GM12874 (cell line): ENCODE measurements around the gene PCYT2.
A peak's percentile ranks its signal among the peaks of the same experiment; 100 is the strongest.

Experiments used
- TF ChIP-seq, protein P1 (sequence below): IDR thresholded peaks from 2 replicates; pipeline ENCODE4 v1.5.1; 2011; ENCODE audit warnings: low read depth, mild to moderate bottlenecking, control low read depth, low read length, moderate library complexity; ENCODE audit not compliant: insufficient read depth

The PCYT2 gene

DNA sequence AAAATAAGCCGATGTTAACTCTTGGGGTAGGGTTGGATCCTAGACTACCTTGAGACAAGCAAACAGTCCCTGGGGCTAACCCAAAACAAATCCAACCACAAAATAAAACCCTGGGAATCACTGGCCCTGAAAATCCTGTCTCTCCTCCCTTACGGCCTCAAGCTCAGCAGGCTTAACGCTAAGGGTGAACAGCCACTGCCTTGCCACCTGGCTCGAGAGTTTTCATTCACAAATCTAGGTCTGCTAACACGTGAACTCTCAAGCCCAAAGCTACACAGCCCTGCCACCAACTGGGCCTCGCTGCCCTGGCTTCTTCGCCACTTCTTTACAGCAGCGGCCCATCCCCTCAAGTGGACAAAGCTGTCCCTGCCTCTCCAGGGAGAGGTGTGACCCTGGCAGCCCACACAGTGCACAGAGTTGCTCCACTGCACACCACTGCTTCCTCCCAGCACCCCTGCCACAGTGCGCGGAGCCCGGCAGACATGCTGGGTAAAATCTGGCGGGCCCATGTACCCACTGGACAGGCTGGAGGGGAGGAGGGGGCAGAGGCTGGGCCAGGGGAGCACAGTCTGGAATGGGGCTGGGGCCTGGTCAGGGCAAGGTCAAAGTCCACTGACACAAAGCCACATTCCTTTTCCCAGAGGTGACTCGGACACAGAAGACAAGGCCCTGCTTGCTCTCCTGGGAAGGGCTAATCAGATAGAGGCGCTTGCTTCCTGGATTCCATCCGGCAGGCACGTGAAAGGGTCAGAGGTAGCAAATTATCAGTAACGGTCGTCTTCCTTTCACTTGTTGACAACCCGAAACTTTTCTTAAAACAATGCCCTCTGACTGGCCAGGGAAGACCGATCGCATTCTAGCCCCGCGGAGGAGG is 996 bp downstream of the PCYT2 start:
- TF ChIP-seq, protein P1, sequence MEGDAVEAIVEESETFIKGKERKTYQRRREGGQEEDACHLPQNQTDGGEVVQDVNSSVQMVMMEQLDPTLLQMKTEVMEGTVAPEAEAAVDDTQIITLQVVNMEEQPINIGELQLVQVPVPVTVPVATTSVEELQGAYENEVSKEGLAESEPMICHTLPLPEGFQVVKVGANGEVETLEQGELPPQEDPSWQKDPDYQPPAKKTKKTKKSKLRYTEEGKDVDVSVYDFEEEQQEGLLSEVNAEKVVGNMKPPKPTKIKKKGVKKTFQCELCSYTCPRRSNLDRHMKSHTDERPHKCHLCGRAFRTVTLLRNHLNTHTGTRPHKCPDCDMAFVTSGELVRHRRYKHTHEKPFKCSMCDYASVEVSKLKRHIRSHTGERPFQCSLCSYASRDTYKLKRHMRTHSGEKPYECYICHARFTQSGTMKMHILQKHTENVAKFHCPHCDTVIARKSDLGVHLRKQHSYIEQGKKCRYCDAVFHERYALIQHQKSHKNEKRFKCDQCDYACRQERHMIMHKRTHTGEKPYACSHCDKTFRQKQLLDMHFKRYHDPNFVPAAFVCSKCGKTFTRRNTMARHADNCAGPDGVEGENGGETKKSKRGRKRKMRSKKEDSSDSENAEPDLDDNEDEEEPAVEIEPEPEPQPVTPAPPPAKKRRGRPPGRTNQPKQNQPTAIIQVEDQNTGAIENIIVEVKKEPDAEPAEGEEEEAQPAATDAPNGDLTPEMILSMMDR: no peak

DNA sequence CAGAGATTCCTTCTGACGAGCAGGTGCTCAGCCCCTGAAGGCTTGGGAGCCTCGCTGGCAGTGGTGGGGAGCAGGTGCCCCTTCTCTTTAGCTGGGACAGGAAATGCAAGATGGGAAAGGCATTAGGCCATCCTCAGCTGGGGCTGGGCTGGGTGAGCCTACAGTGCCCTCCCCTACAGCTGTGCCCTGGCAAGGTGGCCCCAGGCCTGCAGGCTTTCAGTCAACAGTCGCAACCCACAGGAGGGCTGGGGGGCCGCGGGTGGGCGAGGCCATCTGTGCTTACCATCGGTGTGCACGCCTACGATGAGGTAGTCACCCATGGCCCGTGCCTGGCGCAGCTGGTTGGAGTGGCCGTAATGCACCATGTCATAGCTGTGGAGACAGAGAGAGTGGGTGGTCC is 2.0 kb downstream of the PCYT2 start:
- TF ChIP-seq, protein P1: no peak

DNA sequence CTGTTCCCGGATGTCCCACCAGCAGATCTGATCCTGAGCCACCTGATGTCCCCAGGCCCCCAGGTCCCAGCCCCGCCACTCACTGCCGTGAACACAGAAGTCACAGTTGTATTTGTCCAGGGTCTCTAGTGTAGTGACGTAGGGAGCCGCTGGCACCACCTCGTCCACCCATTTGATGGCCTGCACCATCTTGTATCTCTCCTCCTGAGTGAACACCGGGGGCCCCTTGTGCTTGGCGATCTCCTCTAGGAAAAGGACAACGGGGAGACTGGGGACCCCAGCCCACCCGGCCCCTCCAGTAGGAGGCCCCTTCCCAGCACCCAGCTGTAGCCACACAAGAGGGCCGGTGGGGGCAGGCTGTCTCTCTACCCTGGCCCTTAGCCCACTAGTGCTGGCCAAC is 2.4 kb downstream of the PCYT2 start:
- TF ChIP-seq, protein P1: no peak

DNA sequence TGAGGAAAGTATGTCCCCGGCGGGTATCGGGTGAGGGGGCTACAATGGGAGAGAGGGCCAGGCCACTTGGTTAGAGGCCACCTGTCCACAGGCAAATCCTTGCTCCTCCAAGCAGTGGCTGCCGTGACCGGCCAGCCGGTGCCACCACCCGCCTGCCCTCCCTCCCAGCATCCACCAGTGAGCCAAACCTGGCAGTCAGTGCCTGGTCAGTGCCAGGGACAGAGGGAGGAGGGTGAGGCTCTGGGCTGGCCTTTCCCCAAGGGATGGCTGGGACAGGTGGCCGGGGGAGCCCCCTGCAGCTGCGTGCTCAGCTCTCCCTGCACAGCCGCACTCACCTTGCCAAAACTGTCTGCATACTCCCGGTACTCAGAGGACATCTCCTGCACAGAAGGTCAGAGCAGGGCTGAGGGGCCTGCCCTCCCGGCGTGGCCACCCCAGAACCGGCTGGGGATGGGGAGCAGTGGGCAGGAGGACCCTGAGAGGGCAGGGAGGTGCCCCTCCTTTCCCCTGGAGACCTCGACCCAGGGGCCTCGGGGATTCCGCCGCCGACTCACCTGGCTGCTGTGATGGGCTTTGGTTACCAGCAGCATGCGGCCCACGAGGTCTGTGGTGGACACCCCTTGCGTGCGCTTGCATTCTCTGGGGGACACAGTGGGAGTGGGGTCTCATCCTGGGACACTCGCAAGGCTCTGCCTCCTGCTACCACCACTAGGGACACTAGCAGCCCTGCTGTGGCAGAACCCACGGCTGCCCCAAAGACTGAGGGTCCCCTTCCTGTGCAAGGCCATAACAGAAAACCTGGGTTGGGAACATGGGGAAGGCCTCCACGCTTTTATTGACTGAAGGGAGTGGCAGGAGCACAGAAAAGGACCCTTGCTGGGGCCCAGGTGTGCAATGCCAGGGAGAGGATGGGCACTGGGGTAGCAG is 3.7 kb downstream of the PCYT2 start:
- TF ChIP-seq, protein P1: no peak

DNA sequence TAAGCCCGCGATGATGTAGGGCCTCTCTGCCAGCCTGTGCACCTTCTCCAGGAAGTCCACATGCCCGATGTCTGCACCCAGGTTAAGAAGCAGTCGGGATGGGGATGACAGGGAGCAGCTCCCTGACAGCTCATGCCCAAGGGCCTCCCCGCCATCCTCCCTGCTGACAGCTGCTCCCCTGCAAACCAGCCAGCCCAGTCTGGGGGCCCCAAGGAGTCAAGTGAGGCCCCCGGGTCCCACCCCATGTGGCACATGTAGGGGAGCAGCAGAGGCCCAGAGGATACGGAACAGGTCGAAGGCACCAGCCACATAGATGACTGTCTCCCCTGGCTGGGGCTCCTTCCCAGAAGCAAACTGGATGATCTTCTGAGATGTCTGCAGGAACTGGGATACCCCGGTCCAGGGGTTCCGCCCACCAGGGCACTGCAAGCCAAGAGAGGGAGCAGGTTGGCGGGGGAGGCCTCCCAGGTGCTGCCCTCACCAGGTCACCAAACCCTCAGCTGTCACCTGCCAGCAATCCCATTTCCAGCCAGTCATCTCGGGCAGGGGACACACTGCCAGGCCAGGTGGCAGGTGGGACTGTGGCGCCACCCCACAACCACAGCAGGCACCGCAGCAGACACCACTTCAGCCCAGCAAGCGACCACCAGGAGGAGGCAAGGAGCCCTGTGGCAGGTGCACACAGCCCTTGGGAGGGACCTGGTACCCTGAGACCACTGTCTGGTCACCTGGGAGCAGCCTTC is 4.6 kb downstream of the PCYT2 start:
- TF ChIP-seq, protein P1: 0 out of 2 replicates have a peak, but pooled peaks have one; percentile 24

DNA sequence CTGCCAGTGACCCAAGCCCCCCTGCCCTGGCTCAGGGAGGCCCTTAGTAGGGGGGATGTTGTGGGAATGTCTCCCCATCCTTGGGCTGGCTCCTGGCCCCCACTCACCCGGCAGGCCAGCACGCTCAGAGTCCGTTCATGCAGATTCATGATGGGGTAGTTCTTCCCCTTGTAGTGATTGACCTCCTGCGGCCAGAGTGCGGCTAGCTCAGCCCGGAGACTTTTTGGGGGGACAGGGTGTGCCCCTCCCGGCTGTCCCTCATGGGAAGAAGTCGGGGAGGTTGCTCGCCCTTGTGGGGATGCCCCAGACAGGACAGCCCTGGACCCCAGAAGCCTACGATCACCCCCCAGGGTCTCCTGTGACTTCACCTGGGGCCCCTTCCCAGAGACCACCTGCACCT is 5.2 kb downstream of the PCYT2 start:
- TF ChIP-seq, protein P1: no peak
